SU-DHL-6 (cell line): ENCODE results near the gene VEGFC.

ENCODE experiments used
- EZH2phosphoT487 ChIP-seq: fragments of 200-600 bp; sonication (generic), shearing (Covaris generic); conservative IDR thresholded peaks from 2 replicates; pipeline ENCODE4 v1.6.1; 2018; ENCODE audit warnings: mild to moderate bottlenecking, antibody characterized with exemption, low read length, moderate library complexity, mixed read lengths
- TF ChIP-seq, protein P1 (sequence below): fragments of 200-600 bp; sonication (generic); IDR thresholded peaks from one replicate; pipeline ENCODE4 v1.5.1; 2017; ENCODE audit warnings: antibody characterized with exemption, mild to moderate bottlenecking, low read length, moderate library complexity; ENCODE audit not compliant: insufficient read depth, poor library complexity, severe bottlenecking

DNA sequence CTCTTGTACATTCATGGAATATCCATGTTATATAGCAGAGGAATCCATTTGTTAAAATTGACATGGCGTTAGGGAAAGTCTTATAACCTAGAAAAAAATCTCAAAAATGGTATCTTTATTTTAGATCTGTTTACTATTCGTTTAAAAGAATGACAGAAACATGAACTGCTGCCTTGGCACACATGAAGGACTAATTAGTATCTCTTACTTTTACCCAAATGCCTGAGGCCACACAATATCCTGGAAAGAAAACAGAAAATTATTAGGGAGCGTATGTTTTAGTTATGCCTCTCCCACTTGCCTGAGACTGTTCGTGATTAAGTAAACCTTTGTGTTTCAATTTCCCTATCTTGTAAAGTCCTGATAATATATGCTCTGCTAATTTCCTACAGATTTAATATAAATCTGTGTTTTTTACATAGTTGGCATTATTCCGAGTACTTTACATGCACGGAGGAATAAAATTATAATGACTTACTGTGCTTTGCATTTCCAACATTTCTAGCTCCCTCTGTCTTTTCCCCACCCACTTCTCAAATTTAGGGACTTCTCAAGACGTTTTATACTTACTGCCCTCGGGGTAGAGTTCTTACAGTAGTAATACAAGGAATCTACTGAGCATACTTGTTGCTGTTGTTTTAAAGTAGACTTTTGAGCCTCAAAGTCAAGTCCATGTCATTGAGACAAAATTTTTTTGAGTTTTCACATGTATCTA, 147.3 kb downstream of the VEGFC start:
- TF ChIP-seq, protein P1, sequence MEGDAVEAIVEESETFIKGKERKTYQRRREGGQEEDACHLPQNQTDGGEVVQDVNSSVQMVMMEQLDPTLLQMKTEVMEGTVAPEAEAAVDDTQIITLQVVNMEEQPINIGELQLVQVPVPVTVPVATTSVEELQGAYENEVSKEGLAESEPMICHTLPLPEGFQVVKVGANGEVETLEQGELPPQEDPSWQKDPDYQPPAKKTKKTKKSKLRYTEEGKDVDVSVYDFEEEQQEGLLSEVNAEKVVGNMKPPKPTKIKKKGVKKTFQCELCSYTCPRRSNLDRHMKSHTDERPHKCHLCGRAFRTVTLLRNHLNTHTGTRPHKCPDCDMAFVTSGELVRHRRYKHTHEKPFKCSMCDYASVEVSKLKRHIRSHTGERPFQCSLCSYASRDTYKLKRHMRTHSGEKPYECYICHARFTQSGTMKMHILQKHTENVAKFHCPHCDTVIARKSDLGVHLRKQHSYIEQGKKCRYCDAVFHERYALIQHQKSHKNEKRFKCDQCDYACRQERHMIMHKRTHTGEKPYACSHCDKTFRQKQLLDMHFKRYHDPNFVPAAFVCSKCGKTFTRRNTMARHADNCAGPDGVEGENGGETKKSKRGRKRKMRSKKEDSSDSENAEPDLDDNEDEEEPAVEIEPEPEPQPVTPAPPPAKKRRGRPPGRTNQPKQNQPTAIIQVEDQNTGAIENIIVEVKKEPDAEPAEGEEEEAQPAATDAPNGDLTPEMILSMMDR: no peak
- TF ChIP-seq EZH2phosphoT487: no peak
